NCI-H774 (cell line): ENCODE measurements around the gene ARHGAP26.
"Not testable (repeated sequence)": the region's sequence is repeated elsewhere in the genome, so short reads cannot be mapped to it uniquely, and the experiment has no call there.

Experiments
- DNase-seq: peaks from one replicate; lab custom pipeline; 2025; lab: John Stamatoyannopoulos, UW

ARHGAP26 gene

DNA sequence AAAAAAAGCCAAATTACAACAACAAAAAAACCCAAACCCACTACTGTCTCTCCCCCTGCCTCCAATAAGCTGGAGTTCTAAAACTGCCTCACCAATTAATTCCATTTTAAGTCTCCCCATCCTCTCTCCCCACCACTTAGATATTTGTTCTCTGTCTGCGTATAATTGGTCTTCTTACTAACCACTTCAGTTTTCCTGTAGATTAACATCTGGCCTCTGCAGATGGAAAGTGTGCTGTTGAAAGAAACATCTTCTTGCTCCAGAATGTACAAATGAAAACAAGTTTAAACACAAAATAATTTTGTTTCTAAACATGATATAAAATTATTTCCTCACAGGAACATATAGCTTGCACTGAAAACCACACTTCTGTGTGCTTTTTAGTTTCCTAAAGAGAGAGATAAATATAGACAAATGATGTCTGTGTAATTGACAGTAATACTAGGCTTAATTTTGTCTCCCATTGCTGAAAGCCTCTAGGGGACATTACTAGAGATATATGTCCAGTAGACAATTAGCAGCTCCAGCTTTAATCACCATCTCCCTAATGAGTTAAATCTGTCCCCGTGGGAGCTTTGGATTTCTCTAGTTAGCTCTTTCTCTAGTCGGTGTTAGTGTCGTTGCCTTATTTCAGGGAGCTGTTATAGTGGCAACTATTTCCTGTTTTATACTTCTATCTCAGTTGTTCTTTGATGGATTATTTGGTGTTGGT lies 164.0 kb downstream of the ARHGAP26 start:
- no peak for DNase-seq

DNA sequence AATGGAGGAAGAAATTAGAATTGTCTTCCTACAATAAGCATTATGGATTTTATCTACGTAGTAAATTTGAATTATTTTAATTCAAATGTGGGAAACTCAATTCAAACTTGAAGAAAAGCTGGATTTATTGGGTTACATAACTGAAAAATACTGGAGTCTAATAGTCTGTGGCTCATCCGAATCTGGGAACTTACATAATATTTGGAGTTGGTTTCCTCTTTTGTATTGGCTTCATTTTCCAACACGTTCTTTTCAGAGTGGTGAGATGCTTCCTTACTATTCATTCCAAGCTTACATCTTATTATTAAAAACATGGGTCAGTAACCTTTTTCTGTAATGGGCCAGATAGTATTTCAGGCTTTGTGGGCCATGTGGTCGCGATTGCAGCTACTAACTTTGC lies 164.8 kb downstream of the ARHGAP26 start:
- DNase-seq, result no peak

DNA sequence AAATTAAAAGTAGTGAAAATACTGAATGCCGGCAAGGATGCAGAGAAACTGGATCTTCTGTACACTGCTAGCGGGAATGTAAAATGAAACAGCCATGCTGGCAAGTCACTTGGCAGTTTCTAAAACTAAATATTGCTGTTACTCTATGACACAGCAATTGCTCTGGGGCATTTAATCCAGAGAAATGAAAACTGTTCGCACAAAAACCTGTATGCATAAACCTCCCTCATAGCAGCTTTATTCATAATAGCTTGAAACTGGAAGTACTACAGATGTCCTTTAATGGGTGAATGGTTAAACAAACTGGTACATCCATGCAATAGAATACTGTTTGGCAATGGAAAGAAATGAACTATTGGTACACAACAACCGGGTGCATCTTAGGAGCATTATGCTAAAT lies 167.2 kb downstream of the ARHGAP26 start:
- DNase-seq, result no peak

- DNase-seq, result no peak
Observed at GRCh38 chr5:142938266-142938880, 168.2 kb downstream of the ARHGAP26 start.

DNA sequence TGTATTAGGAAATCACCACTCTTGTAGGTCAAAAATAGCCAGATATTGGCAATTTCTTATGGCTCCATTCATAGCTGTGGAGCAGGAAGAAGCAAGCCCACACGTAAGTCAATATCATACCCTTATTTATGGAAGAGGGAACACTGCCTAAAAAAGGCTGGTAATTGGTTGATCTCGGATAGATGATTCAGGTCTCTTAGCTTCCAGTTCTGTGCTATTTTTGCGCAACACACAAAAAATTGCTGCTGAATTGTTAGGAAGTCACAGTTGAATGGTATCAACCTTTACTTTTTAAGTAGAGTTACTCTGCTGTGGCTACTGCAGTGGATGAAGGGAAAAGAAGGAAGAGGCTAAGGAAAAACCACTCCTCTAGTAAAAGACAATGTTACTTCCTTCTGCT lies 168.8 kb downstream of the ARHGAP26 start:
- DNase-seq, result no peak

DNA sequence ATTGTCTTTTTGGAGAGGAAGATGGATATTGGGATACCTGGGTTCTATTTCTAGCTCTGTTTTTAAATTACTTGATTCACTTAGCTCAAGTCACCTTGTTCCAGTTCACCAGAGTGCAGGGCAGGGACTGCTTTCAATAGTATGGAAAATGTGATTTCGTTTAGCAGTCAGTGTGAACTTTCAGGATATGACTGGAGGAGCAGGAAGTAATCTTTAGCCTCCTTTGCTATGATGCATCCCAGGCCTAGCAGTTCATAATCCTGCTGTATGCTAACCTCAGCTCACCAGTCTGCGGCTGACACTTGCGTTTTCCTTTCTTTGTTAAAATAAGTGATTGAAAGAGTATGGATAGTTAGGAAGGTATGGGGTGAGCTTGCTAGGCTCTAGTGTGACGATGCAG lies 169.7 kb downstream of the ARHGAP26 start:
- no peak for DNase-seq

DNA sequence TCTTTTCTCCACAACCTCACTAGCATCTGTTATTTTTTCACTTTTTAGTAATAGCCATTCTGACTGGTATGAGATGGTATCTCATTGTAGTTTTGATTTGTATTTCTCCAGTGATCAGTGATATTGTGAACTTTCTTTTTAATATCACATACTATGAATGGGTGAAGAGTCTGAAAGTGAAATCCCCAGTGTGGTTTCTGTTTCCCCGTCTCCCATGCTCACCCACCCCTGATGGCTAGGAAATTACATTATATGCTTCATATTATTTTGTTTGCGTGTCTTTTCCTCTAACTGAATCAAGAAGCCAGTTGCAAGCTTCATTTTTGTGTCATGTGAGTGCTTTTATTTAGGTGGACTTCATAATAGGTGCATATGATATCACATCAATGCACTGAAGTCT lies 171.1 kb downstream of the ARHGAP26 start:
- no peak for DNase-seq

DNA sequence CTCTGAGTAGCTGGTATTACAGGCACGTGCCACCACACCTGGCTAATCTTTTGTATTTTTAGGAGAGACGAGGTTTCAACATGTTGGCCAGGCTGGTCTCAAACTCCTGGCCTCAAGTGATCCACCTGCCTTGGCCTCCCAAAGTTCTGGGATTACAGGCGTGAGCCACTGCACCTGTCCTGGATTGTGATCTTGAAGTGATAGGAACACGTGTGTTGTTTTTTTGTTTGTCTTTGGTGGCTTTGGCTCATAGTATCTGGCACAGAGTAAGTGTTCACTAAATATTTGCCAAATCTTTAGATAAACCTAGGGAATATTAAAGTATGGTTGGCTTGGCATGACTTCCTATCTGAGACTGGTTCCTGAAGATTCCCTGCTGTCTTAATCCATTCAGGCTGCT lies 172.7 kb downstream of the ARHGAP26 start:
- DNase-seq, result no peak

- no peak for DNase-seq
Observed at GRCh38 chr5:142944140-142944539, 174.0 kb downstream of the ARHGAP26 start.

- no peak for DNase-seq
Observed at GRCh38 chr5:142945321-142945720, 175.1 kb downstream of the ARHGAP26 start.

DNA sequence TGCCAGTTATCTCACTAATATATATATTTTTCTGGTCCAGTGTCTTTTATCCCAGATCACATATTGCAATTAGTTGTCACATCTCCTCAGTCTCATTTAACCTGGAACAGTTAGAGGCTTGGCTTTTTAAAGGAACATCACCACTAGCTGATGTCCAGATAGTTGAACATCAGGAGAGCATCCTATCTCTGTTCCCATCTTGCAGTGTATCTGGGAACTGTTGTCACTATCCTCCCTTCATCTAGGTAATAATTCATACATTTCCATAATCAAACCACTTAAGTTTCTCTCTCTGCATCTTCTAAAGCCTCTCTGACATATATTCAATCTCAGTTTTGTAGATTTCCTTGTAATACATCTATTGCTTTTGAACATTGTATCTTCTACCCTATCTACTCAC lies 175.7 kb downstream of the ARHGAP26 start:
- DNase-seq, result no peak

GRCh38 chr5:142946547-142947426 lies 176.6 kb downstream of the ARHGAP26 start:
- no peak for DNase-seq

GRCh38 chr5:142947427-142947709 lies 177.2 kb downstream of the ARHGAP26 start:
- no peak for DNase-seq

GRCh38 chr5:142952229-142952628 lies 182.1 kb downstream of the ARHGAP26 start:
- DNase-seq, result no peak

DNA sequence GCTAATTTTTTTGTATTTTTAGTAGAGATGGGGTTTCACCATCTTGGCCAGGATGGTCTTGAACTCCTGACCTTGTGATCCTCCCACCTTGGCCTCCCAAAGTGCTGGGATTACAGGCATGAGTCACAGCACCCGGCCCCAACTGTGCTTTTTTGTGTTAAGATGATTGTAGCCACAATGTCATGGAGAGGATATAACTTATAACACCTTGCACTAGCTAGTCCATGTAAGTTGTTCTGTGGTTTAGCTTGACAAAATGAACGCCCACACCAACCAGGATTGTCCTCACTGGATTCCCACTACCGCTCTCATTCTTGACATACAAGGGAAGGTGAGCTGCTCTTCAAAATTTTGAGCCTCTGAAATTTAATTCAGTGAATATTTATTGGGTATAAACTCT lies 182.7 kb downstream of the ARHGAP26 start:
- not testable (repeated sequence) for DNase-seq

DNA sequence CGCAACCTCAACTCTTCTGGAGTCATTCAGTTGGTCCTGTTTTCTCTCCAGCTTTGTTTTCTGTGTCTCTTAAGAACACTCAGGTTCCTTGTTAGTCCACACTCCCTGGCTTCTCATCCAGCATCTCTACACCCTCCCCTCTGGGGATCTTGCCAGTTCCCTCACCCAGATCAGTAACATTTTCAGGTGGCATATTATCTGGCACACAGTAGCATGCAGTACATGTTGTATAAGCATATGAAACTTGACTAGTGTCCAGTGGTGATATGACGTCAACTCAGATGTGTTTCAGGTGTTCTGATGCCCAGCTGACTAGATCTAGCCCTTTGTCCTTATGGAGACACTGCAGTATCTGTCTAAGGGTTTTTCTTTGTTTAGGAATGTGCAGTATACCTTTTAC lies 184.3 kb downstream of the ARHGAP26 start:
- DNase-seq, result no peak

- DNase-seq, result no peak
Observed at GRCh38 chr5:142955628-142956027, 185.5 kb downstream of the ARHGAP26 start.

DNA sequence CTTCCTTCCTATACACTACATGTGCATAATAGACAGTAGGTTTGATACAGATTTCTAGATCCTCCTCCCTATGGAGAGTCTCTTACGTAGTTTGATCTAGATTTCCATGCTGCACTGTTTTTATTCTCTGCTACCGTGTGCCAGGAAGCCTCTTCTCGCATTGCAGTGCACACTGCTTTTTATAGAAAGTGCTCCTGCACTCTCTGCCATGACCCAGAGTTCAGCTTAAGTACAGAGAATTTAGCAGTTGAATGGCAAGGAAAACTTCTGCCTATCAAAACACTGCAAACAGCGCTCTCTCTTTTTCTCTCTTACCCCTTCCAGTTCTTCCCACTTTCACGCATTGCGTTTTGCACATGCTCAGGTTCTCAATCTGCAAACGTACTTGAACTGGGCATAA lies 187.4 kb downstream of the ARHGAP26 start:
- DNase-seq, result no peak

DNA sequence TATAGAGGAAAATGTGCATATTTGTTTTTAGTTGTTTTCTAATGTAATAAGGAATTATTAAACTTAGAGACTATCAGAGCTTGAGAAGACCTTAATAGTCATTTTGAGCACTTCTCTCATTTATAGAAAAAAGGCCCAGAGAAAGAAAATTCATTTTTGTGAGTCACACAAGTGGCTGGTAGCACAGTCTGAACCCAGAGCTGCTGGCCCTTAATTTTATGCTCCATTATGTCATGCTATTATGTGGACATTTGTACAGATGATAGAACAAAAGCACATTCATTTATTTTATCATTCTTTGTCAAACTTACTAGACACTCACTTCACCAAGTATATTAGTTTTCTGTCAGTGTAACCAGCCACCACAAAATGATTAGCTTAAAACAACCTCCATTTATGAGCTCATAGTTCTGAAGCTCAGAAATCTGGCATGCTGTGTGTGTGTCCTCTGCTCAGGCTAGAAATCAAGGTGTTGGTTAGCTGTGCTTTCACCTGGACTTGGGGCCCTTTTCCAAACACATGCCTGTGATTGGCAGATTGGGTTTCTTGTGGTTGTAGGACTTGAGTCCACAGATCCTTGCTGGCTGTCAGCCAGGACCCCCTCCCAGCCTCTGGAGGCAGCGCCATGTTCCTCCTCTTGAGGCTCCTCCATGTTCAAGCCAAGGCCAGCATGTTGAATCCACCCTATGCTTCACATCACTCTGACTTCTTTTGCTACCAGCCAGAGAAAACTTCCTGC lies 188.9 kb downstream of the ARHGAP26 start:
- DNase-seq, result no peak

DNA sequence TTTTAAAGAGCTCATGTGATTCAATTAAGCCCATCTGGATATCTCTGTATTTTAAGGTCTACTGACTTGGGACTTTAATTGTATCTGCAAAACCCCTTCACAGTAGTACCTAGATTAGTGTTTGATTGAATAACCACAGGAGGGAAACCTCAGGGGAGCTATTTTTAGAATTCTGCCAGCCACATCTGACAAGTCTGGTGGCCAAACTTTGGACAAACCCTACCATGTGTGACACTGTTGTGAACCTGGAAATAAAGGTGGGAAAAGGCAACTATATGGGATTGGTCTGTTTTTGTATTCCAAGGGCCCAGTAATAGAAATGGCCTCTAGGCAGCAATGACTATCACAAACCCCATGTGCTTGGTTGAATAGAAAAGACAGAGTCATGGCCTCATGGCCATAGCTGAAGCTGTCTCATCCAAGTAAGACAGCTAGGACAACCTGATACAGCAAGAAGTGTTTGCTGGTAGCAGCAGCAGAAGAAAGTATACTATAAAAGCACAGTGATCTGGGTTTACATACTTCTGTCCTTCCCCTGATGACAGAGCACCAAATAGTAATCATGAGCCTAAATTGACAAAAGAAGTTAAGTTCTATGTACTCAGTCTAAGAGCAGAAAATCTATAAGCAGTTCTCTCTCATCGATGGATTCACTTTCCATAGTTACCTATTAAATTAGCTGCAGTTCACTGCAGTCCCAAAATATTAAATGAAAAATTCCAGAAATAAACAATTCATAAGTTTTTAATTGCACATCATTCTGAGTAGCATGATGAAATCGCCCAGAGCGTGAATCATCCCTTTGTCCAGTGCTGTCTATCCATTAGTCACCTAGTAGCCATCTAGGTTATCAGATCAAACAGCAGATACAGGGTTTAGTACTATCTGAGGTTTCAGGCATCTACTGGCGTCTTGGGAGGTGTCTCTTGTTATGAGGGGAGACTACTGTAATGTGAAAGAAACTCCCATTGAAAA lies 189.8 kb downstream of the ARHGAP26 start:
- no peak for DNase-seq

DNA sequence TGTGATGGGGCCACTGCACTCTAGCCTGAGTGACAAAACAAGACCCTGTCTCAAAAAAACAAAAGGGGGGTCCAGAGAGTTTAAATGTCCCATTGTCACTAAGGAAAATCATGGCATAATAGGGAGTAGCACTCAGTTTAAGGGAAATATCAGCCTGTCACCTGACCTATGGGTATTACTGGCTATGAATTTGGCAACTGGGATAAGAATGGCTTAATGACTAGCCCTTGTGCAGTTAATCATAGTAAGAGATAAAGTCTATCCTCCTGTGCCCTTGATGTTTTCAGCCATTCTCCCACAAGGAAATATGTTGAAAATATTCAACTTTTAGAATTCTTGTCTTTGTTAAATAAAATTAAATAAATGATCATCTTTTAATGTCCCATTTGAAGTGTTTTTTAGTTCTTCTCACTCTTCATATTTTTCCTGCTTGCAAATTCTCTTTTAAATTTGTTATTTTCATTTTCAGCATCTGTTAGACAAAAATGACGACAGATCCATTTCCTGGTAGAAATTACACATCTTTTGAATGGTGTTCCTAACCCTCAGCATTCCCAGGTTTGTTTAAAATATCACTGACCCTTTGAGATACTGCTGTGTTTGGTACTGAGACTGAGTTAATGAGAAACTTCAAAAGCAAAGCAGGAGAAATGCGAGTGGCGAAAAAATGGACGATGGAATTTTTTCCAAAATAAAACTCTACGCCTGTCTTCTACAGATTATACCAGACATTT lies 191.4 kb downstream of the ARHGAP26 start:
- DNase-seq, result no peak
